Keratinocyte (primary cell): ENCODE data around the gene CHST1.

Experiments used
- EZH2 ChIP-seq: IDR thresholded peaks from one replicate; pipeline ENCODE4 v1.6.1; 2012; ENCODE audit warnings: inconsistent platforms, mild to moderate bottlenecking, low read length, moderate library complexity
- TF ChIP-seq, protein P1 (sequence below), 3 experiments: IDR thresholded peaks in 1 of 3; conservative IDR thresholded peaks in 1 of 3; optimal IDR thresholded peaks in 1 of 3; 2 replicates in 2 of 3; 3 replicates in 1 of 3; pipeline versions ENCODE3 to v1.5.1; 2011; ENCODE audit warnings: low read length in 3 of 3, mild to moderate bottlenecking in 3 of 3, moderate library complexity in 2 of 3, control low read depth in 1 of 3, inconsistent platforms in 1 of 3; ENCODE audit not compliant: insufficient read depth in 2 of 3; ENCODE audit errors: extremely low read depth in 1 of 3

DNA sequence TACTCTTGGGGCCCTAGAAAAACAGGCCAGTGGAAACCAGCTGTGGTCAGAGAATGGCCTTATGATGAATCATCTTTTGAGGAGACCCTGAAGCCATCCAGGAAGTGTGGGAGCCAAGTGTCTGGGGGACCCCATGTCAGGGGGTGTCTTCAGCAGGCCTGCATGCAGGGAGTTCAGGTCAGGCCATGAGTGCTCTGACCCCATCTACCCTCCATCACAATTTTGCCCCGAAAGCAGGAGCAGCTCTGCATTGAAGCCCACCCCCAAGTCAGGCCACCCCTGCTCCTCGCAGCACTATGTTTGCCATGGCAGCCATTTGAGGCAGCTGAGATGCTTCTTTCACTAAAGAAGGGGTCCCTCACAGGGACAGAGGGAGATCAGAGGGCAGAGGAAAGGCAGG lies 41.3 kb downstream of the CHST1 start:
- TF ChIP-seq, protein P1, sequence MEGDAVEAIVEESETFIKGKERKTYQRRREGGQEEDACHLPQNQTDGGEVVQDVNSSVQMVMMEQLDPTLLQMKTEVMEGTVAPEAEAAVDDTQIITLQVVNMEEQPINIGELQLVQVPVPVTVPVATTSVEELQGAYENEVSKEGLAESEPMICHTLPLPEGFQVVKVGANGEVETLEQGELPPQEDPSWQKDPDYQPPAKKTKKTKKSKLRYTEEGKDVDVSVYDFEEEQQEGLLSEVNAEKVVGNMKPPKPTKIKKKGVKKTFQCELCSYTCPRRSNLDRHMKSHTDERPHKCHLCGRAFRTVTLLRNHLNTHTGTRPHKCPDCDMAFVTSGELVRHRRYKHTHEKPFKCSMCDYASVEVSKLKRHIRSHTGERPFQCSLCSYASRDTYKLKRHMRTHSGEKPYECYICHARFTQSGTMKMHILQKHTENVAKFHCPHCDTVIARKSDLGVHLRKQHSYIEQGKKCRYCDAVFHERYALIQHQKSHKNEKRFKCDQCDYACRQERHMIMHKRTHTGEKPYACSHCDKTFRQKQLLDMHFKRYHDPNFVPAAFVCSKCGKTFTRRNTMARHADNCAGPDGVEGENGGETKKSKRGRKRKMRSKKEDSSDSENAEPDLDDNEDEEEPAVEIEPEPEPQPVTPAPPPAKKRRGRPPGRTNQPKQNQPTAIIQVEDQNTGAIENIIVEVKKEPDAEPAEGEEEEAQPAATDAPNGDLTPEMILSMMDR (optimal IDR thresholded peaks at IDR 0.05 in 1 of 3, IDR thresholded peaks at IDR 0.05 in 1 of 3, conservative IDR thresholded peaks at IDR 0.05 in 1 of 3; ENCODE audit: extremely low read depth in 1 of 3, insufficient read depth in 2 of 3, low read length in 3 of 3): no peak
- no peak for TF ChIP-seq EZH2
